Measurements from ENCODE around the gene TWIST2.

- TF ChIP-seq POLR2AphosphoS5 (IDR thresholded peaks at IDR 0.05; ENCODE audit: low read depth, low read length), result no peak
- TF ChIP-seq TAF1 (IDR thresholded peaks at IDR 0.05; ENCODE audit: low read depth, low read length), result no peak
- no peak for TF ChIP-seq SPI1 (IDR thresholded peaks at IDR 0.05; ENCODE audit: low read depth, low read length)
- no peak for TF ChIP-seq POLR2A (IDR thresholded peaks at IDR 0.05; ENCODE audit: low read depth, low read length)
Observed at GRCh38 chr2:238838786-238839327, 9.0 kb upstream of the TWIST2 start.

All from GM12891 (cell line).